D721Med (cell line): ENCODE data around the gene NBPF1.
"Not testable (repeated sequence)": the region's sequence is repeated elsewhere in the genome, so short reads cannot be mapped to it uniquely, and the experiment has no call there.

ENCODE experiments used
- DNase-seq: peaks from one replicate; pipeline ENCODE4 v3.0.0; 2011; ENCODE audit warnings: low spot score; ENCODE audit not compliant: insufficient read length
- FAIRE-seq: peaks from 2 replicates; lab custom pipeline; 2011; peaks lifted over from hg19 to GRCh38; lab: Jason Lieb, UNC

Gene NBPF1

DNA sequence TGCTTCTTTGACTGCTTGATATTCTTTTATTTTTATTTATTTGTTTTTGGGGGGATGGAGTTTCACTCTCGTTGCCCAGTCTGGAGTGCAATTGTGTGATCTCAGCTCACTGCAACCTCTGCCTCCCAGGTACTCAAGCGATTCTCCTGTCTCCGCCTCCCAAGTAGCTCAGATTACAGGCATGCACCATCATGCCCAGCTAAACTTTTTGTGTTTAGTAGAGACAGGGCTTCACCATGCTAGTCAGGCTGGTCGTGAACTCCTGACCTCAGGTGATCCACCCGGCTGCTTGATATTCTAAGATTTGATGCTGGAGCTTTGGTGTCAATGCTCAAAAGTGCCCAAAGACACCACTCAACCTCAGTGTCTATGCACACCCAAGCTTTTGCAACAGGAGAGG, 53.7 kb downstream of the NBPF1 start:
- not testable (repeated sequence) for FAIRE-seq, DNase-seq

DNA sequence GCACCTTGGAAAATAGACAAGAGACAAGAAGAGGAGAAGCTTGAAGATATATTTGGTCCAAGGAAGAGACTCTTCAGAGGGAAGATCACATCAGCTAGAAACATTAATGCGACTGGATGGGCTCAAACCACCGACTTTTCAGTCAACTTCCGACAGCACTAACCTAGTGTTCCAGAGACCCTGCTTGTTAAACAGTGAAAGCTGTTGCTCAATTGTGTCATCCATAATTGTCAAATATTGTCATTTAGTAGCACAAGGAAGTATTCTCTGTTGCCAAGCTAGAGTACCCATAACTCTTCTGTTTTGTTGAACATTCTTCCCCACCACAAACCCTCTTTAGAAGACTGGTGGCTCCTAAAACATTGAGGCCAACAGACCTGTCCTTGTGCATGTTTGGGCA, 56.3 kb downstream of the NBPF1 start:
- FAIRE-seq, DNase-seq: not testable (repeated sequence)

DNA sequence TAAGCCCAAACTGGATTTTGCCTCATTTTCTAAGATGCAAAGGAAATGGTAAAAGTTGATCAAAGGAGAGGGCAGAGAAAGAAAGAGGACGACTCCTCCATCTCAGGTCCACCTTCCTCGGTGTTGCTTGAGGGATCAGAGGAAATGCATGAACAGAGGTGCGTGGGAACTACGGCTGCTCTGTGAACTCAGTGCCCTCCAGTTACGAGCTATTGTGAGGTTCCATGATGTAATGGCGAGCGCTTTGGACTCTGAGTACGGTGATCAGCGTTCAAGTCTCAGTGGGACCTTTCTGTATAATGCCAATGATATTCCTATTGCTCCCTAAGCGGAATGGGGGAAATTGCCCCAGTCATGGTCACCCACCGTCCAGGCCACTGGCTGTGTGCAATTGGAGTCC, 60.1 kb downstream of the NBPF1 start:
- FAIRE-seq, DNase-seq: not testable (repeated sequence)

DNA sequence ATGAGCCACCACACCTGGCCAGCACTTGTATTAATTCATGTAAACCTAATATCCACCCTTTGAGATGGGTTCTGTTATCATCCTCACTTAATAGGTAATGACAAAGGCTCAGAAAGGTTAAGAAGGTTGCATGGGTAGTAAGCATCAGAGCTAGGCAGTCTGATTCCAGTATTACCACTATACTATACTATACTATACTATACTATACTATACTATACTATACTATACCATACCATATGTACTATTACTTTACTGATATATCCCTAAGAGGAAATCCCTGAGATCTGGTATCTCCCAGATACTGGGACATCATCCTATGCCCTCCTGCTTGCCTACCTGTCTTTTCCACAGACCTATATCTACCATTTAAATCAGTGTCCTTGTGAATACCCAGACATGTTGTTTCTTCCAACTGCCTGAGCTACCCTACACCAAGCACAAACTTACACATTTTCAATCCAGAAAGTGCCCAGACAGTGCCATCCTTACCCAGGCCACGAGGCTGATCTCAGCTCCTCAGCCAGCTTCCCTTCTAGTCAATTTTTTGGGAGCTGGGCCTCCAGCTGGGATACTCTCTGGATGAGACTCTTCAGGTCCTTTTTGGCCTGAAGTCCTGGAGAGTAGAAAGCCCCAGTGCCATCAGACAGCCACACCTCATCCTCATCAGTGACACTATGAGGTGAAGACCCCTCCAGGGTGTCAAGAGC, 63.0 kb downstream of the NBPF1 start:
- not testable (repeated sequence) for FAIRE-seq, DNase-seq

DNA sequence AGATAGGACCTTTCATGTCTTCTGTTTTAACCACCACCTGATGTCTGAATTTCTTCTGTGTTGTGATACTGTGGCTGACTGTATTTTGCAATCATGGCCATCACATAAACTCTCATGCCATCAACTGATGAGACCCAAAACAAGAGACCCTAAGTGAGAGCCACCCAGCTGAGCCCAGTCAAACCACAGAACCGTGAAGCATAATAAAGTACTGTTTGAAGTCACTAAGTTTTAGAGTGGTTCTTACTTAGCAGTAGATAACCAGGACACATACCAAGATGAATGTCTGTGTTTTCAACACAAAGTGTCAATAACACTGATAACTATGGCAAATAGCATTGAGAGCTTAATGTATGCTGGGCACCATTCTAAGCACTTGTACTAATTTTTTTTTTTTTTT, 63.8 kb downstream of the NBPF1 start:
- DNase-seq: not testable (repeated sequence)

DNA sequence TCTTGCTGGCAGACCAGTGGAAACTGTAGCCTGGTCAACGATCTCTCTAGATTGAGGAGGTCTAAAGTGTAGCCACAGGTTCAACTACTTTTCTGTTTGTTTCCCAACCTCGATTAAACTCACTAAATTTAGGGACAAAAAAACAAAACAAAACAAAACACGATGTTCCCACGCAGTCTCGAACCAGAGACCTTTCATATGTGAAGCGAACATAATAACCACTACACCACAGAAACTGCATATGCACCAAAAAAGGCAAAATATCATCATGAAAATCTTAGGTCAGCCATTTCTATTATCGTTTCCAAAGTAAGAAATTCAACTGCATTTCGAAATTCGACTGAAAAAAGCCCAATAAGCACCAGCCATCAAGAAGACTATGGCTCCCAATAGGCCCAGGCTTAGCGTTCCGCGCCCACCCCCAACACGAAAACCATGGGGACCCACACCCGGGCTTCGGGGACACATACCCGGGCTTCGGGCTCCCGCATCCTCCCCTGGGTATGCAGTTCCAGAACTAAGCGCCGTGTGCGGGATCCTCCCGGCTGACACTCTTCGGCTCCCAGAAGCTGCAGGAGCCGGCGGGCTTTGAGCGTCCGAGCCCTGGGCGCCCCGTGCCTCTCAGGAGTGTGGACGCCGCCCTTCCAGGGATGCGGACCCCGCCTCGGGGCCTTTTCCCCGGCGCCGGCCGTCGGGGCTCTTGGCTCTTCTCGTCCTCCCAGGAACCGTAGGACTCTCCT, 65.7 kb downstream of the NBPF1 start:
- not testable (repeated sequence) for FAIRE-seq, DNase-seq

More for the DNA sequence above, 63.8 kb downstream of the NBPF1 start:
- FAIRE-seq: not testable (repeated sequence)

DNA sequence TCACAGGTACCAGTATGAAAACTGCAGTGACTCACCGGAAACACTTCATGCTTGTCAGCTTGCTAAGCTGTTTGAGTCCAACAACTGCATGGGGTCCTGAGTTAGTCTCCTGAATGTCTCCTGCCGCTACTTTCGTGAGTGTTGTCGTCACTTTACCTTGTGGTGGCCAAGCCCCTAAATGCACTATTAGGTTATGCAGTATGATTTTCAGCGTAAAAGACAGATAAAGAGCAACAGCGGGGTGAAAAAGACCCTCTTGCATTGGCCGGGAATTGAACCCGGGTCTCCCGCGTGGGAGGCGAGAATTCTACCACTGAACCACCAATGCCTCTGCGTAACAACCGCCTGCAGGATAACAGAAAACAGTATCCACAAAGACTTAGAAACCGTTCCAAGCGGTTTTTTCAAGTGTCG, 67.7 kb downstream of the NBPF1 start:
- not testable (repeated sequence) for DNase-seq, FAIRE-seq

DNA sequence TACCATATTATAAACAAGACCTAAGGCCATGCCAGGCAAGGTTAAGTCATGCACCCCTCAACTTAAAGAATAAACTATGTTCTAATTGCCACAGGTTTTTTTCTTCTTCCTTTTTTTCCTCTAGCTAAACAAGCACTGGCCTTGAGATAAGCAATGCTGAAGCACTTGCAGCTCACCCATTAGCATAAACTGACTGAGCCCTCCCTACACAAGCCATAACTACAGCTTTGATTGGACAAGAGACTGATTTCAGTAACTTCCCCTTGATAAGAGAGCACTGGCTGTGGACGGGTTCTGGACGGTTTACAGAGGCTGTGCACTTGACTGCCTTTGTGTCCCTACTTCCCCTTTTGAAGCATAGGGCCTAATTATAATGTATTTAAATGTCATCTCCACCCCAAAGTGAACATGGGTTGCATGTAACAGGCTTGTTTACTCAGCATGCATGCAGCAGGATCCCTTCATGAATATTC, 72.9 kb downstream of the NBPF1 start:
- DNase-seq, FAIRE-seq: not testable (repeated sequence)

DNA sequence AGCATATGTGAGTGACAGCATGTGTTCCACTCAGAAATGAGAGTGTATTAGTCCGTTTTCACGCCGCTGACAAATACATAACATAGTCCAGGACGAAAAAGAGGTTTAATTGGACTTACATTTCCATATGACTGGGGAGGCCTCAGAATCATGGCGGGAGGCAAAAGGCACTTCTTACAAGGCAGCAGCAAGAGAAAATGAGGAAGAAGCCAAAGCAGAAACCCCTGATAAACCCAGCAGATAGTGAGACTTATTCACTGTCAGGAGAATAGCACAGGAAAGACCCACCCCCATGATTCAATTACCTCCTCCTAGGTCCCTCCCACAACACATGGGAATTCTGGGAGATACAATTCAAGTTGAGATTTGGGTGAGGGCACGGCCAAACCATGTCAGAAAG, 75.8 kb downstream of the NBPF1 start:
- not testable (repeated sequence) for FAIRE-seq, DNase-seq

DNA sequence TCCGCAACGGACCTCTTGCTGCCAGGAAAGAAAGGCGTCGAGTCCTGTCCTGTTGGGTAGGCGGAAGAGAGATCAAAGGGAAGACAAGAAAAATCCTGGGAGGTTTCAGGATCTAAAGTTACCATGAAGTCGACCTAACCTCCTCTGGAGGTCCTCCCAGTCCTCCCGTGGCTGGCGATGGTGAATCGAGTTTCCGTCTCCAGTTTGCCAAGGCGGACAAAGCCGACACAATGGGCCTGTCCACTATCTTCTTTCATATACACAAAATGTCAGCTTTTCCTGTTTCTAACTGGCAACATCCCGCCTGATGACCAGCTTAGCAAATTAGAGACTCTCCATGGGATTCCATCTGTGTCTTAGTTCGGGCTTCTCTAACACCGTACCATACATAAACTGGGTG, 76.6 kb downstream of the NBPF1 start:
- not testable (repeated sequence) for FAIRE-seq, DNase-seq

DNA sequence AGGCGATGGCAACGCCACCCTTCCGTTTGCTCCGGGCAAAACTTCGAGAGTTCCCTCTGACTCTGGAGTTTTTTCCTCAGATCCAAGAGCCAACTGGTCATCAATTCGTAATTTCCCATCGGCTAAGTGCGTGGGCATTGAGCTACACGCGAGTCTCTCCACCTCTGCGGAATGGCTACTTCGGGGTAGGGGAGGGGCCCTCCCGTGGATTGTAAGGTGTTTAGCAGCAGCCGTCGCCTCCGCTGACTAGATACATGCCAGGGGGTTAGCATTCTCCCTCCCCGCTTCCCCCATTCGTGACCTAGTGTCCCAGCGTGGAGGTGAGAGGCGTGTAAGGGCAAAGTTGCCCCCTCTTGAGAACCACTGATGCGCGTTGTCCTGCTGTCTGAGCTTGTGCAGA, 77.5 kb downstream of the NBPF1 start:
- DNase-seq, FAIRE-seq: not testable (repeated sequence)

DNA sequence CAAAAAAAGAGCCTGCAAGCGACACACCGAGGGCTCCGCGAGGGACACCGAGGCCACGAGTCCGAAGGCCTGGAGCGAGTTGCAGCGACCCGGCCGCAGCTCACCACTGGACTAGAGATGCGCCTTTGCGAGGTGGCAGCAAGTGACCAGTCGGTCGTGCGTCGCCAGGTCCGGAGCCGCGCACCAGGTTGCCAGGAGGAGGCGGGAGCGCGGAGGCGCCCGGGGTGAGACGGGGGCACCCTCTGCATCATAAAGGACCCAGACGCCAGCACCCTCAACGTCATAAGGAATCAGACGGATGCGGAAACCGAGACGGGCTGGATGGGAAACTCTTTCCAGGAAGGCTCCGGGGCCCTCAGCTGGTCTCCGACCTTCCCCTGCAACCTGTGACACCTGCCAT, 77.9 kb downstream of the NBPF1 start:
- not testable (repeated sequence) for FAIRE-seq, DNase-seq

DNA sequence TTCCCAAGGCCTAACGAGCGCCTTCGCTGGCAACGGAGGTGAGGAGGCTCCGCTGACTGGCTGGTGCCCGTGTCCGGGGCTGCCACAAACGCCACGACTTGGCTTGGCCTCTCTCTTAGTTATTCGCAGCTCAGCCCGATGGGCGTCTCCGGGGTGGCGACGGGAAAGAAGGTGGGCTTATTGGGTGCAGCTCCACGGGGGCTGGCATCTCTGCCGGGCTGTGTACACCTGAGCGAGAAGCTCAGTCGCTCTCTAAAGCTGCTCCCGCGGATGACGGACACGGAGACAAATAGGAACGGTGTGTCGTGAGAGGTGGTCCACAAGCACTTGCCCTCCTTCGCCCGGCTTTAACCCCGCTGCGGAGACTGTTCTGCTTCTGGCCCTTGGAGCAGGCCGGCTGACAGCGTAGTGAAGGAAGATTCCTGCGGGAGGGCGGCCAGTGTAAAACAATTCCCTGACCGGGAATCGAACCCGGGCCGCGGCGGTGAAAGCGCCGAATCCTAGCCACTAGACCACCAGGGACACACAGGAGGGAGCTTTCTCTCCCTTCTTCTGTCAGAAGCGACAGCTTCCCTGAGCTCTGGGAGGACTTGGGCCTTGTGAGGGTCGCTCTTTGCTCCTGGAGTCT, 78.4 kb downstream of the NBPF1 start:
- DNase-seq, FAIRE-seq: not testable (repeated sequence)

DNA sequence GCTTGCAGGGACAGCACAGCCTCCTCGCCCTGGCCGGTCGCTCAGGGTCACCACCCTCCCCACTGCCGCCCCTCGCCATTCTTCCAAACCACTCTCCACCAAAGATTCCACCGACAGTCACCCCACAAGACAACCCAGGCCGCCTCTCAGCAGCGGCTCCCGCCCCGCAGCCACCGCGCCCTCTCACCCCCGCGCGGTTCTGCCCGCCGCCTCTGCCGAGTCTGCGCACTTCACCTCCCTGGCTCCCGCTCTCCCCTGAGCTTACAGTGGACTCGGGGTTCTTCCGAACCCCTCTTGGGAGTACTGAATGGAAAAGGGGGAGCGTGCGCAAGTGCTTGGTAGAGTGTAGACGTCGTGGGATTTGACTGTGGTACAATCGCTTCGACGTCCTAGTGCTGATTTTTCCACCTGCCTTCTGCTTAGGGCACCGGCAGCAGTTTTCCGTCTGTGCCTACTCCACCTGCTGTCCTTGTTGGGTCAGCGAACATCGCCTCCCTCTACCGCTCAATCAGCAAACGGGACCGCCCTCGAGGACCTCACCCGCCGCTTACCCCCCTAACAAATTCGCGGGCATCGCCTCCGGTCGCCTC, 79.0 kb downstream of the NBPF1 start:
- not testable (repeated sequence) for FAIRE-seq, DNase-seq

DNA sequence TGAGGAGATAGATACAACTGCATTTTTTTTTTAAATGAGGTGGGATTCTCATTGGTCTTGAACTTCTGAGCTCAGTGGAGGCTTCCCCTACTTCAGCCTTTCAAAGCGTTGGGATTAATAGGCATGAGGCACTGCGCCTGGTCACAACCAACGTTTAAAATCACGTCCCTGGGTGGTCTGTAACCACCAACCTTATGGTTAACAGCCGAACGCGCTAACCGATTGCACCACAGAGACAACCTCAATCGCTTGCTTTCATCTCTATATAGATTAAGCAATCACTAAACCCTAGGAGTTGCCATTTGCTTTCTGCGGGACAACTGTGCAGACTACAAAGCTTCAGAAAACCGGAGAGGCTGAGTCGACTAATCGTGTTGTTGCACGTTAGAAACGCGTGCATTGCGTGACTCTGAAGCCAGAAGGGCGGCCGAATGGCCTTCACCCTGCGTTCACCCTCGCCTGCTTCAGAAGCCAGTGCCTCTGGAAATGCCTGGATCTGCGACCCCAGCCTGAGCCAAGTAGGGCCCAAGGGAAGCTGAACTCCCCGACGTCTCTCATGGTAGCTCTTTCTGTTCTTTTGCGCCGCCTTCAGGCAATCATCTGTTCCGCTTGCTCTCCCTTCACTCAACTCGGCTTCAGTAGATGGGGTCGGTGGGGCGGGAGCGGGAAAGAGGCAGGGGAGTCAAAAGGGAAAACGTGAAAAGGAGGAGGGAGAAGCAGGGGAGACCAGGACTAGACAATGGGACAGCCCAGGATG, 81.0 kb downstream of the NBPF1 start:
- not testable (repeated sequence) for FAIRE-seq

DNA sequence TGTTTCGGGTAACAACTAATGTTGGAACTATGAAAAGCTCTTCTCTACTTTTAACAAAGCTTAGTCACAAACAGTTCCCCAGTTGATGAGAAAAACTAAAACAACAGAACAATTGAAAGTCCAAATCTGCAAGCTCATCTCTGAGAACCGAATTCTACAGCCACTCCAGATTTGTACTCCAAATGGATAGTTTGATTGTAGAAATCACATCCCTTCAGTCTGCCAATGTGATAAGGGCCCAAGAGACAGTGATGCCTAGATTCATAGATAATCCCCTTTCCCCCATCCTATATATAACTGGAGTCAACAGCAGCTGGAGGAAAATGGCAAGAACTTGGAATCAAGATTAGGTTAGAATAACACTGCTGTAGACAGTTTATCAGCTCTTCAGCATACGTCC, 85.0 kb downstream of the NBPF1 start:
- DNase-seq, FAIRE-seq: not testable (repeated sequence)

More for the DNA sequence above, 81.0 kb downstream of the NBPF1 start:
- not testable (repeated sequence) for DNase-seq

DNA sequence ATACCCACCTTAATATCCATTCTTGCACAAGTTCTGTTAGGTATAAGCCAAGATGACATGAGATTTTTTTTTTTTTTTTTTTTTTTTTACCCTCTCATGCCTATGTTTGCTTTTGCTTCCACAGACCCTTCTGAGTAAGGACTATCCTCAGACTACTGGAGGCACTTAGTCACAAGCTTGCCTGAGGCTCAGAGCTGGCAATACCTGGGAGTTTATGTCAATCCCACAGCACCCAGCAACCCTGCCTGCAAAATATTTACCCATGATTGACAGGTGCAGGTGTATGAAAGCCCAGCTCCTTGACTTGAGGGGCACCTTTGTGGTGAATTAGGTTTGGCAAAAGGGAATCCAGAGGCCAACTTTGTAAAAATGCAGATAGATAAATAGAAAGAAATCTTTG, 87.6 kb downstream of the NBPF1 start:
- not testable (repeated sequence) for DNase-seq, FAIRE-seq

DNA sequence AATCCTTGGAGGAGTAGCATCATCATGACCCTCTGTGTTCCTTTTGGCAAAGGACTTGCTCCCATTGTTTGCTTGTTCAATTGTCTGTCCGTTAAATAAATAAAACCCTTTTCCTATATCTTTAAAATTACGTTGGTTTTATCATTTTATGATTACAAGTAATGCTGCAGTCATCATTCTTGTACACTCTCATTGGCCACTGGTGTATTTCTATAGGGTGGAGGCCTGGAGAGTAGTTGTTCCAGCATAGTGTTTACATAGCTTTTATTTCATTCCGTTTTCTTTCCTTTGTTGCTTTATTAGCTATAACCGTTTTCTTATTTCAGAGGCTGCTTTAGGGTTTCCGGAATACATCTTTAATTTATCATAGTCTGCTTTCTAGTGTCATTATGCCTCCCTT, 91.7 kb downstream of the NBPF1 start:
- FAIRE-seq: not testable (repeated sequence)

More for the DNA sequence above, 91.7 kb downstream of the NBPF1 start:
- not testable (repeated sequence) for DNase-seq
